Measurements from ENCODE around the gene ZBTB40.

GRCh38 chr1:22473952-22474351 lies 22.3 kb downstream of the ZBTB40 start:
- TF ChIP-seq RELA (IDR thresholded peaks at IDR 0.05; ENCODE audit: borderline replicate concordance, partially characterized antibody) (no peak), CHD2 (IDR thresholded peaks at IDR 0.05; ENCODE audit: borderline replicate concordance, low read depth, low read length) (no peak), HCFC1 (IDR thresholded peaks at IDR 0.05; ENCODE audit: low read length) (no peak), CTCF (IDR thresholded peaks at IDR 0.05 in 2 of 3, conservative IDR thresholded peaks at IDR 0.05 in 1 of 3; ENCODE audit: control insufficient read depth in 2 of 3, extremely low read depth in 1 of 3, insufficient read depth in 1 of 3, low read depth in 3 of 3, low read length in 3 of 3) (no peak), SMC3 (IDR thresholded peaks at IDR 0.05; ENCODE audit: borderline replicate concordance, low read length) (no peak), RCOR1 (conservative IDR thresholded peaks at IDR 0.05; ENCODE audit: low read depth, low read length) (no peak), EED (IDR thresholded peaks at IDR 0.05; ENCODE audit: low read depth) (no peak), MEF2A (IDR thresholded peaks at IDR 0.05; ENCODE audit: insufficient read depth, low read depth, low read length) (no peak), CHD1 (IDR thresholded peaks at IDR 0.05; ENCODE audit: low read depth, low read length) (no peak), IKZF1 (conservative IDR thresholded peaks at IDR 0.05) (no peak), PBX3 (IDR thresholded peaks at IDR 0.05; ENCODE audit: insufficient replicate concordance, low read depth, low read length) (no peak), BCLAF1 (IDR thresholded peaks at IDR 0.05) (no peak), JUND (IDR thresholded peaks at IDR 0.05; ENCODE audit: low read depth, low read length) (no peak)
- TF ChIP-seq, protein P1, sequence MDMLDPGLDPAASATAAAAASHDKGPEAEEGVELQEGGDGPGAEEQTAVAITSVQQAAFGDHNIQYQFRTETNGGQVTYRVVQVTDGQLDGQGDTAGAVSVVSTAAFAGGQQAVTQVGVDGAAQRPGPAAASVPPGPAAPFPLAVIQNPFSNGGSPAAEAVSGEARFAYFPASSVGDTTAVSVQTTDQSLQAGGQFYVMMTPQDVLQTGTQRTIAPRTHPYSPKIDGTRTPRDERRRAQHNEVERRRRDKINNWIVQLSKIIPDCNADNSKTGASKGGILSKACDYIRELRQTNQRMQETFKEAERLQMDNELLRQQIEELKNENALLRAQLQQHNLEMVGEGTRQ (IDR thresholded peaks at IDR 0.05; ENCODE audit: borderline replicate concordance, low read depth, low read length): no peak

Data from GM12878 (cell line).